HG03064 (cell line): Measurements from ENCODE around the gene UGGT1.

ENCODE experiments used
- ATAC-seq: cut with Tn5 transposase; IDR thresholded peaks from one replicate; pipeline ENCODE4 v1.9.1; 2021; ENCODE audit warnings: low read depth; ENCODE audit not compliant: unreplicated experiment

The UGGT1 gene

GRCh38 chr2:128090945-128091725 is at the start of gene UGGT1:
Gene UGGT1, plus strand, starts transcription at chr2:128091200. Its CDS starts 158 bp downstream, at chr2:128091358.
- ATAC-seq, result peak; percentile 97

GRCh38 chr2:128041561-128041960 is 49.4 kb upstream of the UGGT1 start:
- no peak for ATAC-seq

- ATAC-seq, result no peak
Observed at GRCh38 chr2:128043041-128043440, 48.0 kb upstream of the UGGT1 start.

GRCh38 chr2:128053331-128053730 is 37.7 kb upstream of the UGGT1 start:
- ATAC-seq, result no peak

- ATAC-seq, result no peak
Observed at GRCh38 chr2:128054104-128054885, 36.7 kb upstream of the UGGT1 start.

GRCh38 chr2:128057334-128057733 is 33.7 kb upstream of the UGGT1 start:
- no peak for ATAC-seq

- ATAC-seq, result no peak
Observed at GRCh38 chr2:128058114-128058513, 32.9 kb upstream of the UGGT1 start.

- ATAC-seq, result no peak
Observed at GRCh38 chr2:128062571-128062970, 28.4 kb upstream of the UGGT1 start.

- no peak for ATAC-seq
Observed at GRCh38 chr2:128064353-128064752, 26.6 kb upstream of the UGGT1 start.

GRCh38 chr2:128069769-128070168 is 21.2 kb upstream of the UGGT1 start:
- no peak for ATAC-seq

GRCh38 chr2:128073278-128073677 is 17.7 kb upstream of the UGGT1 start:
- ATAC-seq, result no peak

- no peak for ATAC-seq
Observed at GRCh38 chr2:128076461-128077106, 14.4 kb upstream of the UGGT1 start.

GRCh38 chr2:128084757-128085156 is 6.2 kb upstream of the UGGT1 start:
- ATAC-seq, result no peak

GRCh38 chr2:128086244-128086643 is 4.8 kb upstream of the UGGT1 start:
- no peak for ATAC-seq

- ATAC-seq, result no peak
Observed at GRCh38 chr2:128090575-128090944, 440 bp upstream of the UGGT1 start.

GRCh38 chr2:128091726-128092080 is 703 bp downstream of the UGGT1 start:
- ATAC-seq, result no peak

GRCh38 chr2:128092656-128093055 is 1.7 kb downstream of the UGGT1 start:
- ATAC-seq, result no peak

- ATAC-seq, result no peak
Observed at GRCh38 chr2:128093762-128094161, 2.8 kb downstream of the UGGT1 start.

GRCh38 chr2:128095201-128095600 is 4.2 kb downstream of the UGGT1 start:
- ATAC-seq, result no peak

GRCh38 chr2:128103407-128103806 is 12.4 kb downstream of the UGGT1 start:
- ATAC-seq, result no peak

- ATAC-seq, result no peak
Observed at GRCh38 chr2:128105072-128105471, 14.1 kb downstream of the UGGT1 start.
